ENCODE results near the gene KLF6.
A peak's percentile ranks its signal among the peaks of the same experiment; 100 is the strongest.

KLF6 gene

DNA sequence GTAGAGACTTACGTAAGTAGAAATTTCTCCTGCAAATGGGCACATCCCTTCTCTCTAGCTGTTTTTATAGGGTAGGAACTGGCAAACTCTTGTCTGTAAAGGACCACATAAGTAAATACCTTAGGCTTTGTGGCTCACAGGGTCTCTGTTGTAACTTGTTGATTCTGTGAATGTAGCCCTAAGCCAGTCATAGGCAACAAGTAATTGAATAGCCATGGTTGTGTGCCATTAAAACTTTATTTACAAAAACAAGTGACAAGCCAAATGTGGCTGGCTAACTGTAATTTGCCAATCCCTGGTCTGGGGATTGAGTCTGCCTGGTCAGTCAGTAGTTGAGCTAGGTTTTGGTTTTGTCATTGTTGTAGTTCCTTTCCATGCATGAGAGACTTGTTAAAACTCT lies 5.3 kb upstream of the KLF6 start:
- peaks cover 0 to 14% (median 4%) of the 10 kb centered on the region in 5 donors for H3K4me1 ChIP-seq (ENCODE audit: control insufficient read depth in 5 of 5, insufficient read depth in 5 of 5, low read length in 5 of 5)
- no peak overlapping the region for H3K9ac ChIP-seq (ENCODE audit: low read length in 5 of 5)
- H3K36me3 ChIP-seq (ENCODE audit: control insufficient read depth in 5 of 5, insufficient read depth in 5 of 5, low read length in 5 of 5), result no peaks in the 10 kb centered on the region
- no peak overlapping the region for H3K4me3 ChIP-seq (ENCODE audit: low read depth in 1 of 5, low read length in 5 of 5)
- peaks cover 3 to 10% (median 8%) of the 10 kb centered on the region in 5 donors for H3K9me3 ChIP-seq (ENCODE audit: control insufficient read depth in 5 of 5, low read length in 5 of 5)
- H3K27ac ChIP-seq (ENCODE audit: low read depth, low read length), result no peak overlapping the region
- H3K27me3 ChIP-seq (ENCODE audit: control insufficient read depth in 5 of 5, insufficient read depth in 4 of 5, low read length in 5 of 5), result no peaks in the 10 kb centered on the region

GRCh38 chr10:3789621-3790020 lies 4.6 kb upstream of the KLF6 start:
- Histone ChIP-seq H3K4me3 (ENCODE audit: low read depth in 1 of 5, low read length in 5 of 5) (no peak overlapping the region), H3K9ac (ENCODE audit: low read length in 5 of 5) (no peak overlapping the region), H3K27me3 (ENCODE audit: control insufficient read depth in 5 of 5, insufficient read depth in 4 of 5, low read length in 5 of 5) (no peaks in the 10 kb centered on the region), H3K36me3 (ENCODE audit: control insufficient read depth in 5 of 5, insufficient read depth in 5 of 5, low read length in 5 of 5) (no peaks in the 10 kb centered on the region), H3K27ac (ENCODE audit: low read depth, low read length) (no peak overlapping the region), H3K9me3 (ENCODE audit: control insufficient read depth in 5 of 5, low read length in 5 of 5) (peaks cover 3 to 9% (median 6%) of the 10 kb centered on the region in 5 donors), H3K4me1 (ENCODE audit: control insufficient read depth in 5 of 5, insufficient read depth in 5 of 5, low read length in 5 of 5) (peaks cover 0 to 14% (median 4%) of the 10 kb centered on the region in 5 donors)

- H3K27me3 ChIP-seq (ENCODE audit: control insufficient read depth in 5 of 5, insufficient read depth in 4 of 5, low read length in 5 of 5), result no peaks in the 10 kb centered on the region
- peaks cover 0 to 4% (median 0%) of the 10 kb centered on the region in 5 donors for H3K9me3 ChIP-seq (ENCODE audit: control insufficient read depth in 5 of 5, low read length in 5 of 5)
- H3K27ac ChIP-seq (ENCODE audit: low read depth, low read length), result no peak overlapping the region
- no peak overlapping the region for H3K4me3 ChIP-seq (ENCODE audit: low read depth in 1 of 5, low read length in 5 of 5)
- peaks cover 0 to 14% (median 4%) of the 10 kb centered on the region in 5 donors for H3K4me1 ChIP-seq (ENCODE audit: control insufficient read depth in 5 of 5, insufficient read depth in 5 of 5, low read length in 5 of 5)
- no peak overlapping the region for H3K9ac ChIP-seq (ENCODE audit: low read length in 5 of 5)
- no peaks in the 10 kb centered on the region for H3K36me3 ChIP-seq (ENCODE audit: control insufficient read depth in 5 of 5, insufficient read depth in 5 of 5, low read length in 5 of 5)
These were observed 2.8 kb upstream of the KLF6 start for GRCh38 chr10:3787816-3788215.

GRCh38 chr10:3787016-3787400 lies 2.0 kb upstream of the KLF6 start:
- Histone ChIP-seq H3K36me3 (ENCODE audit: control insufficient read depth in 5 of 5, insufficient read depth in 5 of 5, low read length in 5 of 5) (peaks cover 0 to 7% (median 3%) of the 10 kb centered on the region in 5 donors), H3K27me3 (ENCODE audit: control insufficient read depth in 5 of 5, insufficient read depth in 4 of 5, low read length in 5 of 5) (no peaks in the 10 kb centered on the region), H3K9ac (ENCODE audit: low read length in 5 of 5) (no peak overlapping the region), H3K9me3 (ENCODE audit: control insufficient read depth in 5 of 5, low read length in 5 of 5) (peaks cover 0 to 4% (median 0%) of the 10 kb centered on the region in 5 donors), H3K27ac (ENCODE audit: low read depth, low read length) (peak overlapping the region; percentile 100), H3K4me1 (ENCODE audit: control insufficient read depth in 5 of 5, insufficient read depth in 5 of 5, low read length in 5 of 5) (peaks cover 0 to 15% (median 7%) of the 10 kb centered on the region in 5 donors), H3K4me3 (ENCODE audit: low read depth in 1 of 5, low read length in 5 of 5) (no peak overlapping the region)

- Histone ChIP-seq H3K9me3 (ENCODE audit: control insufficient read depth in 5 of 5, low read length in 5 of 5) (peaks cover 0 to 4% (median 0%) of the 10 kb centered on the region in 5 donors), H3K4me3 (ENCODE audit: low read depth in 1 of 5, low read length in 5 of 5) (peak overlapping the region in 4 of 5 donors; percentile 81 to 83 (median 82)), H3K4me1 (ENCODE audit: control insufficient read depth in 5 of 5, insufficient read depth in 5 of 5, low read length in 5 of 5) (peaks cover 5 to 21% (median 12%) of the 10 kb centered on the region in 5 donors), H3K27ac (ENCODE audit: low read depth, low read length) (peak overlapping the region; percentile 100), H3K36me3 (ENCODE audit: control insufficient read depth in 5 of 5, insufficient read depth in 5 of 5, low read length in 5 of 5) (peaks cover 0 to 13% (median 8%) of the 10 kb centered on the region in 5 donors), H3K9ac (ENCODE audit: low read length in 5 of 5) (peak overlapping the region; percentile 90 to 97 (median 94)), H3K27me3 (ENCODE audit: control insufficient read depth in 5 of 5, insufficient read depth in 4 of 5, low read length in 5 of 5) (no peaks in the 10 kb centered on the region)
These were observed 1.4 kb upstream of the KLF6 start for GRCh38 chr10:3786295-3787015.

DNA sequence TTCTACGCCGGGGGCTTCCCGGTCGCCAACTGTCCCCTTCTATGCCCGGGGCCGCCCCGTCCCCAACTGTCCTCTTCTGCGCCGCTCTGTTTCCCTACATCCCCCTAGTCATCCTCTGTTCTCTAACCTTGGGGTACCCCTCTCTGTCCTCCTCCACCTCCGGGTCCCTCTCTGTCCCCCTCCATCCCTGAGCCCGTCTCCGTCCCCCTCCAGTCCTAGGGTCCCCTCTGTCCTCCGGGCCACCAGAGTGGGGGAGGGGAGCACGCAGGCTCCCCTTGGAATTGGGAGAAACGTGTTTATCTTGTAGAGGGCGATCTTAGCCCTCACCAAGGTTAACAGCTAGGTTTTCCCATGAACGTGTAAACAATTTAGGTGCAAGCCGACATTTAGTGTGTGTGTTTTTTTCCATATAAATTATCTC lies 852 bp upstream of the KLF6 start:
- Histone ChIP-seq H3K4me1 (ENCODE audit: control insufficient read depth in 5 of 5, insufficient read depth in 5 of 5, low read length in 5 of 5) (peaks cover 7 to 26% (median 18%) of the 10 kb centered on the region in 5 donors), H3K27me3 (ENCODE audit: control insufficient read depth in 5 of 5, insufficient read depth in 4 of 5, low read length in 5 of 5) (no peaks in the 10 kb centered on the region), H3K27ac (ENCODE audit: low read depth, low read length) (peak overlapping the region; percentile 100), H3K9me3 (ENCODE audit: control insufficient read depth in 5 of 5, low read length in 5 of 5) (peaks cover 0 to 4% (median 0%) of the 10 kb centered on the region in 5 donors), H3K36me3 (ENCODE audit: control insufficient read depth in 5 of 5, insufficient read depth in 5 of 5, low read length in 5 of 5) (peaks cover 0 to 19% (median 14%) of the 10 kb centered on the region in 5 donors), H3K4me3 (ENCODE audit: low read depth in 1 of 5, low read length in 5 of 5) (peak overlapping the region; percentile 74 to 83 (median 82)), H3K9ac (ENCODE audit: low read length in 5 of 5) (peak overlapping the region; percentile 90 to 97 (median 94))

DNA sequence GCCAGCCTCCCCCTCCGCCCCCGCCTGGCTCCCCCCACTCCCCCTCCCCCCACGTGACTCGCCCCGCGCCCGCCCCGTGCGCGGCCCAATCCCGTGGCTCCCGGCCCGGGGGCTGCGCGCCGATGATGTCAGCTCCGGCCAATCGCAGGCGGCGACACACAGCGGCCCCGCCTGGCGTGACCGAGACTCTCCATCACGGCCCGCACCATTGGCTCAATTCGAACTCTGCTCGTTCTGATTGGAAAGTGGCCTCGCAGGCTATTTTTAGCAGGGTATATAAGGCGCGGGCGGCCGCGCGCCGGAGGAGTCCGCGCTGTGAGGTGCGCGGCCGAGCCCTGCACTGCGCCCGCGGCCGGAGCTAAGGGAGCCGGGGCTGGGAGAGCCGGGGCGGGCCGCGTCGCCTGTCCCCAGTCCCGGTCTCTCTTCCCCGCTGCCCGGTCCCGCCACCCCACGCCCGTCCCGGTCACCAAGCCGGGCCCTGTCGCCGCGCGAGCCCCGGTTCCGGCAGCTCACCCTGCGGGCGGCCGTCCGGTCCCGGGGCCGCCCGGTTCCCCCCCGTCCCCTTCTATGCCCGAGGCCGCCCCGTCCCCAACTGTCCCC lies 342 bp upstream of the KLF6 start:
- peak overlapping the region; percentile 100 for H3K27ac ChIP-seq (ENCODE audit: low read depth, low read length)
- peaks cover 8 to 32% (median 23%) of the 10 kb centered on the region in 5 donors for H3K4me1 ChIP-seq (ENCODE audit: control insufficient read depth in 5 of 5, insufficient read depth in 5 of 5, low read length in 5 of 5)
- H3K9me3 ChIP-seq (ENCODE audit: control insufficient read depth in 5 of 5, low read length in 5 of 5), result peaks cover 0 to 3% (median 0%) of the 10 kb centered on the region in 5 donors
- H3K9ac ChIP-seq (ENCODE audit: low read length in 5 of 5), result peak overlapping the region; percentile 90 to 100 (median 94)
- H3K4me3 ChIP-seq (ENCODE audit: low read depth in 1 of 5, low read length in 5 of 5), result peak overlapping the region; percentile 82 to 100 (median 93)
- no peaks in the 10 kb centered on the region for H3K27me3 ChIP-seq (ENCODE audit: control insufficient read depth in 5 of 5, insufficient read depth in 4 of 5, low read length in 5 of 5)
- peaks cover 0 to 24% (median 19%) of the 10 kb centered on the region in 5 donors for H3K36me3 ChIP-seq (ENCODE audit: control insufficient read depth in 5 of 5, insufficient read depth in 5 of 5, low read length in 5 of 5)

DNA sequence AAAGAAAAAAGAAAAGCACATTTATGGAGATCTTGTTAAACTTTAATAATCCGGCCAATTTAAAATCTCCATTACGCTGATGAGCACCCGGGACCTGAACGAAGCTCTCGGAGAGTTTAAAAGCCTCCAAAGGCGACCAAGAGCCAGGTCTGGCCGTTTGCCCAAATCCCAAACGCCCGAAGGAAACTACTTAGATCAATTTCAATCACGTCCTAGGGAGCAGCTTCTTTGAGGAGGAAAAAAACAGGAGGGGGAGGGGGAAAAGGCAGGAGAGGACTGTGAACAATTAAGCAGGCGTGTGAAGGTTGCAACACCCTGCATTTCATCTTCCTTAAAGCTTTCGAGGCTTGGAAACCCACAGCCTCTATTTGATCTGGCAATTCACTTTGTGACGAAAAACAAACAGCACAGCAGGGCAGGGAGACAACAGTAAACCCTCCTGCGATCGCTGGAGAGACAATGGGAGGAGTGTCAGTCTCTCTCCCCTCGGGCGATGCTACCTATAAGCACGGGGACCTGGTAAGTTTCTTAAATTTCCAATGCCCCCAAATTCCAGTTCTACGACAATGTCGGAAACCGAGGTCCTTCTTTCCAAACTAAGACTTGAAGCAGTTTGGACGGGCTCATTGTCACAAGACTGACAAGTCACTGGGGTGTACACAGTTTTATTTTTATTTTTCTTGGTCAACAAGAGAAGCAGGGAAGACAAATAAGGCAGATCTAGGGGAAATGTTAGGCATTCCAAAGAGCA lies 1.2 kb downstream of the KLF6 start:
- peak overlapping the region; percentile 92 to 100 (median 99) for H3K4me3 ChIP-seq (ENCODE audit: low read depth in 1 of 5, low read length in 5 of 5)
- no peaks in the 10 kb centered on the region for H3K9me3 ChIP-seq (ENCODE audit: control insufficient read depth in 5 of 5, low read length in 5 of 5)
- H3K36me3 ChIP-seq (ENCODE audit: control insufficient read depth in 5 of 5, insufficient read depth in 5 of 5, low read length in 5 of 5), result peaks cover 0 to 39% (median 34%) of the 10 kb centered on the region in 5 donors
- H3K4me1 ChIP-seq (ENCODE audit: control insufficient read depth in 5 of 5, insufficient read depth in 5 of 5, low read length in 5 of 5), result peaks cover 18 to 47% (median 38%) of the 10 kb centered on the region in 5 donors
- peak overlapping the region; percentile 99 to 100 (median 100) for H3K9ac ChIP-seq (ENCODE audit: low read length in 5 of 5)
- no peaks in the 10 kb centered on the region for H3K27me3 ChIP-seq (ENCODE audit: control insufficient read depth in 5 of 5, insufficient read depth in 4 of 5, low read length in 5 of 5)
- peak overlapping the region; percentile 100 for H3K27ac ChIP-seq (ENCODE audit: low read depth, low read length)

GRCh38 chr10:3783316-3783681 lies 1.7 kb downstream of the KLF6 start:
- H3K9me3 ChIP-seq (ENCODE audit: control insufficient read depth in 5 of 5, low read length in 5 of 5), result no peaks in the 10 kb centered on the region
- no peaks in the 10 kb centered on the region for H3K27me3 ChIP-seq (ENCODE audit: control insufficient read depth in 5 of 5, insufficient read depth in 4 of 5, low read length in 5 of 5)
- H3K27ac ChIP-seq (ENCODE audit: low read depth, low read length), result peak overlapping the region; percentile 100
- H3K4me1 ChIP-seq (ENCODE audit: control insufficient read depth in 5 of 5, insufficient read depth in 5 of 5, low read length in 5 of 5), result peaks cover 18 to 52% (median 44%) of the 10 kb centered on the region in 5 donors
- H3K4me3 ChIP-seq (ENCODE audit: low read depth in 1 of 5, low read length in 5 of 5), result peak overlapping the region; percentile 92 to 100 (median 99)
- peak overlapping the region; percentile 99 to 100 (median 100) for H3K9ac ChIP-seq (ENCODE audit: low read length in 5 of 5)
- peaks cover 4 to 44% (median 40%) of the 10 kb centered on the region in 5 donors for H3K36me3 ChIP-seq (ENCODE audit: control insufficient read depth in 5 of 5, insufficient read depth in 5 of 5, low read length in 5 of 5)

Data from subcutaneous abdominal adipose tissue (tissue), 5 donors.